Lower leg skin (tissue), 4 donors: ENCODE results near the gene C1QL2. TPM values are rescaled to one million over a fixed set of nuclear protein-coding genes. Genes with fewer than 3 reads are reported as not detected.

Source experiments
- DNase-seq, 2 donors: peaks; one replicate each; pipeline ENCODE4 v3.0.0-alpha.2; 2019; ENCODE audit warnings: low spot score in 2 of 2
- H3K4me3 ChIP-seq: fragments of 200-600 bp; sonication (generic); 2 replicates; pipeline ENCODE4 v1.5.1; 2017; ENCODE audit warnings: mild to moderate bottlenecking, low read depth; ENCODE audit not compliant: poor library complexity, severe bottlenecking
- POLR2A ChIP-seq, 2 donors: fragments of 450-650 bp; IDR thresholded peaks; one replicate each; pipeline ENCODE4 v1.6.1; 2016 to 2017; ENCODE audit warnings: antibody characterized with exemption in 2 of 2, mild to moderate bottlenecking in 1 of 2, moderate library complexity in 1 of 2
- WGBS, 2 donors: methylation state at CpG; one replicate each; pipeline ENCODE4 v1.1.5; 2018; 5-methylcytosine and 5-hydroxymethylcytosine counted together
- intact Hi-C: fragments of 100-400 bp; cut with DNase I; formaldehyde crosslinking; loops from one replicate; pipeline ENCODE4 v1.15.0; 2023; ENCODE audit warnings: low total_unique reads
- total RNA-seq, 4 donors: library from RNA; depleted of rRNA; stranded (reverse); fragments of >200 nt; gene quantifications; one replicate each; pipeline ENCODE4 v1.1.0, GENCODE V29; 2016
- TF ChIP-seq, protein P1 (sequence below), 3 donors: fragments of 450-650 bp; IDR thresholded peaks; one replicate each; pipeline ENCODE4 v1.5.1; 2016; ENCODE audit warnings: antibody characterized with exemption in 3 of 3, mild to moderate bottlenecking in 3 of 3, moderate library complexity in 2 of 3

Gene C1QL2
- total RNA-seq, 4 donors from 2014 or later: 0.22 to 0.65 TPM; not detected in 2

DNA sequence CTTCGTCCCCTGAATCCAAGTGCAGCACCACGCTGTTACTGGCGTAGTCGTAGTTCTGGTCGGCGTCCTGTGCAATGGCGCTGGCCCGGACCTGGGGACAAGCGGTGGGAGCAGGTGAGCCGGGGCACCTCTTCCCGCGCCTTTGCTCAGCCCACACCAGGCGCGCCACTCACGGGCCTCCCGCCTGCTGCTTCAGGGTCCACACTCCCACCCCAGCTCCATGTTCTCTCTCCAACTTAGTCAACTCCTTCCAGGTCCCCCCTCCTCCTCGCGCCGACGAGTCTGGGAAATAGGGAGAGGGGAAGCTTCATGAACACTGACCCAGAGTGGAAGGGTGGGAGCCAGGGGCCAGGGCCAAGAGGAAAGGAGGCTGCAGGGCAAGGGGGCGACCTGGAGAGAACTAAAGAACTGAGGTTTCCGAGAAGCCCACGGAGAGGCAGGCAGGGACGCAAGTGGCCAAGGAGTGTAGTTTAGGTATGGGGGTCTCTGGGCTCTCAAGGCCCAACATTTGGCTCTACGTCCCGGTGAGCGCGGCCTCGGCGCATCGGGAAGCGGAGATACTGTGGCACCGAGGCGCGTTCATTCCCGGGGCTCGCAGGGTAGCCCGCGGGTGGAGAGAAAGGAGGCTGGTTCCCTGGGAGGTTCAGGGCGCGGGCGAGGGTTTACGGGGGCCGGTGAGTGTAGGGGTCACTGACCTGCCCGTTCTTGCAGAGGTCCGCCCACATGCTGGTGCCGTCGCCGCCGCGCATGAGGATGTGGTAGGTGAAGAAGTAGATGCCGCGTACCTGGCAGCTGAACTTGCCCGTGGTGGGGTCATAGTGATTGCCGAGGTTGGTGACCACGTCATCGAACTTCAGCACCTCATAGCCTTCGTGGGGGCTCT lies 1.4 kb downstream of the C1QL2 start:
- TF ChIP-seq, protein P1, sequence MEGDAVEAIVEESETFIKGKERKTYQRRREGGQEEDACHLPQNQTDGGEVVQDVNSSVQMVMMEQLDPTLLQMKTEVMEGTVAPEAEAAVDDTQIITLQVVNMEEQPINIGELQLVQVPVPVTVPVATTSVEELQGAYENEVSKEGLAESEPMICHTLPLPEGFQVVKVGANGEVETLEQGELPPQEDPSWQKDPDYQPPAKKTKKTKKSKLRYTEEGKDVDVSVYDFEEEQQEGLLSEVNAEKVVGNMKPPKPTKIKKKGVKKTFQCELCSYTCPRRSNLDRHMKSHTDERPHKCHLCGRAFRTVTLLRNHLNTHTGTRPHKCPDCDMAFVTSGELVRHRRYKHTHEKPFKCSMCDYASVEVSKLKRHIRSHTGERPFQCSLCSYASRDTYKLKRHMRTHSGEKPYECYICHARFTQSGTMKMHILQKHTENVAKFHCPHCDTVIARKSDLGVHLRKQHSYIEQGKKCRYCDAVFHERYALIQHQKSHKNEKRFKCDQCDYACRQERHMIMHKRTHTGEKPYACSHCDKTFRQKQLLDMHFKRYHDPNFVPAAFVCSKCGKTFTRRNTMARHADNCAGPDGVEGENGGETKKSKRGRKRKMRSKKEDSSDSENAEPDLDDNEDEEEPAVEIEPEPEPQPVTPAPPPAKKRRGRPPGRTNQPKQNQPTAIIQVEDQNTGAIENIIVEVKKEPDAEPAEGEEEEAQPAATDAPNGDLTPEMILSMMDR (IDR thresholded peaks at IDR 0.05): no peak
- no peak for TF ChIP-seq POLR2A (IDR thresholded peaks at IDR 0.05)
- 2 to 3% methylated on average over 49 to 51 of the region's 58 CpGs for WGBS, 2 donors
- H3K4me3 ChIP-seq: no peak overlapping the region
- intact Hi-C loops: no loop called here
- no peak for DNase-seq

DNA sequence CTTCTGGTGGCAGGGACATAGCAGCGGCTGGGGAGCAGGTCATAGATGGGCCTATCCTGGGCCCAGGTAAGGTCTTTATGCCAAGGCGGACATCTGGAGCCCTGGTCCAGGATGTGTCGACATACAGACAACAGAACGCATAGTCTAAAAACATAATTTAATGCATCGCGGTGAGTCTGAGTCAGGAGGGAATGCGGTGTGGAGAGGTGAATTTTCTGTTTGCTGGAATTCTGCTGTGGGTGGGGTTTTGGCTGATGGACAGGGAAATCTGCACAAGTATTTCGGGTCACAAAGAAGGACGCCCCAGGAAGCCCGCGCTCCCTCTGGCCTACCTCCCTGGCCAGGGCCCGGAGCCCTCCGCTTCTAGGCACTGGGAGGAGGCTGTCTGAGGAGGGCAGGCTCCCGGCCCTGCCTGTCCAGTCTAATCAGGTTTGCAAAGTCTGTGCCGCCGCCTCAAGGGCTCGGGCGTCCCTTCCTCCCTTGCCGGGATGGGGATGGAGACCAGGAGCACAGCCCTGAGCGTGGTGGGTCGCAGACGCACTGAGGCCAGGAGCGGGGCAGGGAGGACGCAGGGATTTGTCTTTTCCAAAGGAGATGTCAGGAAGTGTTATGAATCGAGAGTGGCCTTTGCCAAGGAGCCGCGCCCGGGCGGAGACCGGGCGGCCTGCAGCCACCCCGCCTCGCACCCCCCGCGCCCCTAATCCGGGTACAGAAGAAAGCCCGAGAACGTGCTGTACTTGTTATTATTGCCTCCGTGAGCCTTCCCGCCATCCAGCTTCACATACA lies 2.3 kb downstream of the C1QL2 start:
- DNase-seq: no peak
- TF ChIP-seq POLR2A (IDR thresholded peaks at IDR 0.05): no peak
- TF ChIP-seq, protein P1 (IDR thresholded peaks at IDR 0.05): no peak
- WGBS, 2 donors: 3 to 5% methylated on average over 34 to 35 of the region's 40 CpGs
- intact Hi-C loops: no loop called here
- no peak overlapping the region for H3K4me3 ChIP-seq

DNA sequence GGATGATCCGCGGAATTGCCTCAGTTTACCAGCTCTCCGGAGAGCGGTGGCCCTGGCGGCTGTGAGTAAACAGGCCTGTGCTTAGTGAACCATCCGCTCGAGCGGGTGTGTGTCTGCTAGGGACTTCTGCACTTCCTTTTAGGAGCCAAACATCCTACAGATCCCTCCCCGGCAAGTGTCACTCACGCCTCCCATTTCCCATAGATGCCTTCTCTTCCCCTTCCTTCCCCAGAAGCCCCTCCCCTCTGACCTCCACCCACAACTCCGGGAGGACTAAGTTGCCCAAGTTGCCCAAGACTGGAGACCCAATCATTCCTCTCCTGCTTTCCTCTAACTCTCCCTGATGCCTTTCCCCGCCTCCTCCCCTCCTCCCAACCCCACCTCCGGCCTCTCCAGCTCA lies 2.9 kb downstream of the C1QL2 start:
- H3K4me3 ChIP-seq: no peak overlapping the region
- no peak for DNase-seq
- TF ChIP-seq, protein P1 (IDR thresholded peaks at IDR 0.05): no peak
- 17 to 21% methylated on average over 13 of the region's 13 CpGs for WGBS, 2 donors
- intact Hi-C loops: no loop called here

DNA sequence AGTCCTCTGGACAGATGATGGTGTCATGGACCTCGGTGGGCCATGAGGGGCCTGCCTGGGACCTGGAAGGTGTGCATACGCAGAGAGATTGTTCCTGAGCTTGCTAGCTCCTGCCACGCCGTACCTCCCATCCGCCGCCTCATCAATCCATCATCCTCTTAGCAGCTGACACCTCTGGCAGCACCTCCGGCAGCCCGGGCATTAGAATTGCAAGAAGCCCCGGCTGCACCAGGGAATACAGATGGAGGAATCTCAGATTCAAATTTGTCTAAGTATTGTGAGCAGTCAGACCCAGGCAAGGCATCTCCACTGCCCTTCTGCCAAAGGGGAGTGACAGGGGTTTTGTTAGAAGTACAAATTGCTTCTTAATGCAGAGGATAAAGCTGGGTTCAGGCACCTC lies 4.5 kb downstream of the C1QL2 start:
- no peak for DNase-seq
- 40 to 57% methylated on average over 9 of the region's 9 CpGs for WGBS, 2 donors
- TF ChIP-seq POLR2A (IDR thresholded peaks at IDR 0.05): no peak
- TF ChIP-seq, protein P1 (IDR thresholded peaks at IDR 0.05): no peak
- intact Hi-C loops: no loop called here
- H3K4me3 ChIP-seq: no peak overlapping the region

DNA sequence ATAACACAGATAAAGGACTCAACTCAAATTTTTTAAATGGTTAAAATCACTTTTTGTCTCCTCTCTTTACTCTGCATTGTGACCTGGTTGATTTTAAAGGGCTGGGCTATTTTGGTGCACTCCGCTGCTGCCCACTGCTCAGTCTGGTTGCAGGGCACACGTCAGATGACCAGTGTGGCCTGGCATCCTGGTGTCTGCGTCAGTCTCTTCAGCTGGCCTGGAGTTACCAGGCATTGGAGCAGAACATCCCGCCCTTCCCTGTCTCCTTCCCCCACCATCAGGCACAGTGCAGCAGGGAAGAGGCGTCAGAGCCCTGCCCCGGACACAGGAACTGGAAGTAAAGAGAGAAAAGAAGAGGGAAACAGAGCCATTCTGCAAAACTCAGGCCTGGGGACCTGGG lies 8.9 kb downstream of the C1QL2 start:
- DNase-seq: no peak
- 54 to 67% methylated on average over 6 of the region's 6 CpGs for WGBS, 2 donors
- intact Hi-C loops: no loop called here
- H3K4me3 ChIP-seq: no peak overlapping the region
- TF ChIP-seq, protein P1 (IDR thresholded peaks at IDR 0.05): no peak
- TF ChIP-seq POLR2A (IDR thresholded peaks at IDR 0.05): no peak
